ENCODE data around the gene GPI.

GRCh38 chr19:34380639-34381241 is 15.7 kb downstream of the GPI start:
- TF ChIP-seq POLR2AphosphoS5 (IDR thresholded peaks at IDR 0.05; ENCODE audit: borderline replicate concordance, low read depth, low read length): no peak
- TF ChIP-seq EZH2 (IDR thresholded peaks at IDR 0.05): no peak
